Measurements from ENCODE around the gene GGNBP2.

The GGNBP2 gene

GRCh38 chr17:36525113-36525512, 19.6 kb upstream of the GGNBP2 start:
- Histone ChIP-seq H3K36me3 (ENCODE audit: insufficient read depth, low read depth, low read length) (peaks cover 94% of the 10 kb centered on the region), H3K9me3 (ENCODE audit: insufficient read depth, low read depth, low read length) (no peaks in the 10 kb centered on the region), H3K9ac (ENCODE audit: low read depth, low read length) (no peak overlapping the region), H3K27ac (ENCODE audit: low read length) (no peak overlapping the region), H3K27me3 (ENCODE audit: insufficient read depth, low read length) (no peaks in the 10 kb centered on the region), H3K4me1 (ENCODE audit: insufficient read depth, low read length) (no peaks in the 10 kb centered on the region), H3K4me3 (ENCODE audit: low read length) (no peak overlapping the region)

GRCh38 chr17:36525888-36526287, 18.8 kb upstream of the GGNBP2 start:
- Histone ChIP-seq H3K4me3 (ENCODE audit: low read length) (no peak overlapping the region), H3K27me3 (ENCODE audit: insufficient read depth, low read length) (no peaks in the 10 kb centered on the region), H3K9ac (ENCODE audit: low read depth, low read length) (no peak overlapping the region), H3K4me1 (ENCODE audit: insufficient read depth, low read length) (no peaks in the 10 kb centered on the region), H3K27ac (ENCODE audit: low read length) (no peak overlapping the region), H3K36me3 (ENCODE audit: insufficient read depth, low read depth, low read length) (peaks cover 93% of the 10 kb centered on the region), H3K9me3 (ENCODE audit: insufficient read depth, low read depth, low read length) (no peaks in the 10 kb centered on the region)

GRCh38 chr17:36527621-36528250, 17.0 kb upstream of the GGNBP2 start:
- Histone ChIP-seq H3K4me3 (ENCODE audit: low read length) (no peak overlapping the region), H3K9ac (ENCODE audit: low read depth, low read length) (no peak overlapping the region), H3K4me1 (ENCODE audit: insufficient read depth, low read length) (no peaks in the 10 kb centered on the region), H3K9me3 (ENCODE audit: insufficient read depth, low read depth, low read length) (no peaks in the 10 kb centered on the region), H3K27ac (ENCODE audit: low read length) (no peak overlapping the region), H3K36me3 (ENCODE audit: insufficient read depth, low read depth, low read length) (peaks cover 94% of the 10 kb centered on the region), H3K27me3 (ENCODE audit: insufficient read depth, low read length) (no peaks in the 10 kb centered on the region)

- no peaks in the 10 kb centered on the region for H3K9me3 ChIP-seq (ENCODE audit: insufficient read depth, low read depth, low read length)
- H3K36me3 ChIP-seq (ENCODE audit: insufficient read depth, low read depth, low read length) = peaks cover 93% of the 10 kb centered on the region
- no peak overlapping the region for H3K4me3 ChIP-seq (ENCODE audit: low read length)
- H3K27me3 ChIP-seq (ENCODE audit: insufficient read depth, low read length) = no peaks in the 10 kb centered on the region
- no peak overlapping the region for H3K27ac ChIP-seq (ENCODE audit: low read length)
- no peak overlapping the region for H3K9ac ChIP-seq (ENCODE audit: low read depth, low read length)
- peaks cover 6% of the 10 kb centered on the region; the same call in 1 of the 2 replicates for H3K4me1 ChIP-seq (ENCODE audit: insufficient read depth, low read length)
Measured at GRCh38 chr17:36529121-36529520, 15.6 kb upstream of the GGNBP2 start.

GRCh38 chr17:36532435-36532975, 12.2 kb upstream of the GGNBP2 start:
- Histone ChIP-seq H3K4me3 (ENCODE audit: low read length) (no peak overlapping the region), H3K27ac (ENCODE audit: low read length) (no peak overlapping the region), H3K4me1 (ENCODE audit: insufficient read depth, low read length) (peaks cover 11% of the 10 kb centered on the region; the same call in 1 of the 2 replicates), H3K27me3 (ENCODE audit: insufficient read depth, low read length) (no peaks in the 10 kb centered on the region), H3K9ac (ENCODE audit: low read depth, low read length) (peak overlapping the region; percentile 41; the same call in 1 of the 2 replicates), H3K9me3 (ENCODE audit: insufficient read depth, low read depth, low read length) (no peaks in the 10 kb centered on the region), H3K36me3 (ENCODE audit: insufficient read depth, low read depth, low read length) (peaks cover 69% of the 10 kb centered on the region)

- Histone ChIP-seq H3K4me1 (ENCODE audit: insufficient read depth, low read length) (peaks cover 11% of the 10 kb centered on the region; the same call in 1 of the 2 replicates), H3K4me3 (ENCODE audit: low read length) (peak overlapping the region; percentile 91), H3K36me3 (ENCODE audit: insufficient read depth, low read depth, low read length) (peaks cover 66% of the 10 kb centered on the region), H3K9ac (ENCODE audit: low read depth, low read length) (peak overlapping the region; percentile 97), H3K27me3 (ENCODE audit: insufficient read depth, low read length) (no peaks in the 10 kb centered on the region), H3K27ac (ENCODE audit: low read length) (peak overlapping the region; percentile 93), H3K9me3 (ENCODE audit: insufficient read depth, low read depth, low read length) (no peaks in the 10 kb centered on the region)
Measured at GRCh38 chr17:36533935-36534839, 10.5 kb upstream of the GGNBP2 start.

- Histone ChIP-seq H3K4me3 (ENCODE audit: low read length) (peak within 1 kb of the TSS; percentile 91), H3K9me3 (ENCODE audit: insufficient read depth, low read depth, low read length) (no peaks in the 10 kb centered on the region), H3K27ac (ENCODE audit: low read length) (peak within 1 kb of the TSS; percentile 93), H3K27me3 (ENCODE audit: insufficient read depth, low read length) (no peaks in the 10 kb centered on the region), H3K9ac (ENCODE audit: low read depth, low read length) (peak within 1 kb of the TSS; percentile 97), H3K4me1 (ENCODE audit: insufficient read depth, low read length) (peaks cover 11% of the 10 kb centered on the region; the same call in 1 of the 2 replicates), H3K36me3 (ENCODE audit: insufficient read depth, low read depth, low read length) (peaks cover 58% of the 10 kb centered on the region)
Measured at GRCh38 chr17:36534840-36535668, 9.7 kb upstream of the GGNBP2 start, which contains the start of the genes MYO19 and PIGW. Gene MYO19, minus strand, starts transcription at chr17:36534868. Its CDS starts 2,330 bp downstream, at chr17:36532538. Gene PIGW, plus strand, starts transcription at chr17:36534987. Its CDS starts 2,115 bp downstream, at chr17:36537102.

GRCh38 chr17:36535669-36536081, 9.0 kb upstream of the GGNBP2 start:
- Histone ChIP-seq H3K27ac (ENCODE audit: low read length) (no peak overlapping the region), H3K27me3 (ENCODE audit: insufficient read depth, low read length) (no peaks in the 10 kb centered on the region), H3K4me1 (ENCODE audit: insufficient read depth, low read length) (peaks cover 11% of the 10 kb centered on the region; the same call in 1 of the 2 replicates), H3K9me3 (ENCODE audit: insufficient read depth, low read depth, low read length) (no peaks in the 10 kb centered on the region), H3K9ac (ENCODE audit: low read depth, low read length) (peak overlapping the region; percentile 97), H3K36me3 (ENCODE audit: insufficient read depth, low read depth, low read length) (peaks cover 52% of the 10 kb centered on the region), H3K4me3 (ENCODE audit: low read length) (peak overlapping the region; percentile 91)

GRCh38 chr17:36540696-36541095, 4.0 kb upstream of the GGNBP2 start:
- Histone ChIP-seq H3K4me1 (ENCODE audit: insufficient read depth, low read length) (peaks cover 5% of the 10 kb centered on the region; the same call in 1 of the 2 replicates), H3K4me3 (ENCODE audit: low read length) (no peak overlapping the region), H3K27me3 (ENCODE audit: insufficient read depth, low read length) (no peaks in the 10 kb centered on the region), H3K9me3 (ENCODE audit: insufficient read depth, low read depth, low read length) (no peaks in the 10 kb centered on the region), H3K27ac (ENCODE audit: low read length) (no peak overlapping the region), H3K36me3 (ENCODE audit: insufficient read depth, low read depth, low read length) (peaks cover 23% of the 10 kb centered on the region), H3K9ac (ENCODE audit: low read depth, low read length) (no peak overlapping the region)

- Histone ChIP-seq H3K4me1 (ENCODE audit: insufficient read depth, low read length) (peaks cover 8% of the 10 kb centered on the region), H3K9me3 (ENCODE audit: insufficient read depth, low read depth, low read length) (no peaks in the 10 kb centered on the region), H3K27me3 (ENCODE audit: insufficient read depth, low read length) (no peaks in the 10 kb centered on the region), H3K4me3 (ENCODE audit: low read length) (no peak overlapping the region), H3K27ac (ENCODE audit: low read length) (no peak overlapping the region), H3K9ac (ENCODE audit: low read depth, low read length) (no peak overlapping the region), H3K36me3 (ENCODE audit: insufficient read depth, low read depth, low read length) (peaks cover 11% of the 10 kb centered on the region)
Measured at GRCh38 chr17:36542755-36543154, 2.0 kb upstream of the GGNBP2 start.

- Histone ChIP-seq H3K9me3 (ENCODE audit: insufficient read depth, low read depth, low read length) (no peaks in the 10 kb centered on the region), H3K27me3 (ENCODE audit: insufficient read depth, low read length) (no peaks in the 10 kb centered on the region), H3K4me3 (ENCODE audit: low read length) (peak overlapping the region; percentile 91), H3K27ac (ENCODE audit: low read length) (peak overlapping the region; percentile 82), H3K9ac (ENCODE audit: low read depth, low read length) (peak overlapping the region; percentile 96), H3K4me1 (ENCODE audit: insufficient read depth, low read length) (peaks cover 11% of the 10 kb centered on the region), H3K36me3 (ENCODE audit: insufficient read depth, low read depth, low read length) (peaks cover under 1% of the 10 kb centered on the region; the same call in 1 of the 2 replicates)
Measured at GRCh38 chr17:36544044-36544306, 744 bp upstream of the GGNBP2 start.

Data from iPS-20b (cell line).